HG02763 (cell line): ENCODE results near the gene COL9A3.

Experiments
- ATAC-seq: cut with Tn5 transposase; IDR thresholded peaks from one replicate; pipeline ENCODE4 v1.9.1; 2021; ENCODE audit warnings: mild to moderate bottlenecking, moderate library complexity; ENCODE audit not compliant: unreplicated experiment

The COL9A3 gene

GRCh38 chr20:62778601-62779416 lies 38.0 kb upstream of the COL9A3 start:
- ATAC-seq = no peak

- ATAC-seq = no peak
These were observed 37.5 kb upstream of the COL9A3 start for GRCh38 chr20:62779417-62779685.

- ATAC-seq = no peak
These were observed 36.6 kb upstream of the COL9A3 start for GRCh38 chr20:62780204-62780603.

GRCh38 chr20:62780696-62781095 lies 36.2 kb upstream of the COL9A3 start:
- ATAC-seq = no peak

GRCh38 chr20:62782149-62782892 lies 34.5 kb upstream of the COL9A3 start:
- ATAC-seq = no peak

GRCh38 chr20:62782893-62783278 lies 34.0 kb upstream of the COL9A3 start:
- no peak for ATAC-seq

- no peak for ATAC-seq
These were observed 32.4 kb upstream of the COL9A3 start for GRCh38 chr20:62784497-62784896.

GRCh38 chr20:62785393-62785792 lies 31.5 kb upstream of the COL9A3 start:
- no peak for ATAC-seq

GRCh38 chr20:62786157-62786556 lies 30.7 kb upstream of the COL9A3 start:
- no peak for ATAC-seq

- ATAC-seq = no peak
These were observed 29.5 kb upstream of the COL9A3 start for GRCh38 chr20:62787321-62787720.

- ATAC-seq = no peak
These were observed 29.0 kb upstream of the COL9A3 start for GRCh38 chr20:62787866-62788265.

- no peak for ATAC-seq
These were observed 28.2 kb upstream of the COL9A3 start for GRCh38 chr20:62788607-62789006.

- no peak for ATAC-seq
These were observed 26.8 kb upstream of the COL9A3 start for GRCh38 chr20:62790075-62790474.

GRCh38 chr20:62791301-62792181 lies 25.3 kb upstream of the COL9A3 start:
- ATAC-seq = no peak

GRCh38 chr20:62792182-62792939 lies 24.5 kb upstream of the COL9A3 start:
- ATAC-seq = no peak

- no peak for ATAC-seq
These were observed 23.7 kb upstream of the COL9A3 start for GRCh38 chr20:62792940-62793756.

- no peak for ATAC-seq
These were observed 23.2 kb upstream of the COL9A3 start for GRCh38 chr20:62793757-62794006.

- ATAC-seq = peak; percentile 78
These were observed 22.7 kb upstream of the COL9A3 start for GRCh38 chr20:62794007-62794724.

- no peak for ATAC-seq
These were observed 21.7 kb upstream of the COL9A3 start for GRCh38 chr20:62795023-62795761.
